AG04450 (cell line): Measurements from ENCODE around the gene ADAM10. TPM values are rescaled to one million over a fixed set of nuclear protein-coding genes. Genes with fewer than 3 reads are reported as not detected.

ENCODE experiments used
- CTCF ChIA-PET: fragments of 300-600, 350-600 bp; formaldehyde crosslinking; extraction: SDS; loops from one replicate; lab custom pipeline; 2022; ENCODE audit warnings: antibody characterized with exemption, inconsistent platforms; lab: Charles Lee
- POLR2A ChIA-PET: fragments of 350-600 bp; formaldehyde crosslinking; extraction: SDS; loops from one replicate; lab custom pipeline; 2021; ENCODE audit warnings: antibody characterized with exemption, inconsistent platforms; lab: Yijun Ruan, JAX
- DNase-seq: peaks from one replicate; pipeline ENCODE4 v3.0.0-alpha.2; 2011; ENCODE audit warnings: low read depth, low spot score
- H3K27ac ChIP-seq: one replicate; pipeline ENCODE4 v1.5.1; 2012; ENCODE audit warnings: low read depth, low read length, control low read depth
- H3K27me3 ChIP-seq: one replicate; pipeline ENCODE4 v1.6.0; 2012; ENCODE audit warnings: low read length; ENCODE audit not compliant: control insufficient read depth, insufficient read depth
- H3K4me3 ChIP-seq: 2 replicates; pipeline ENCODE4 v1.5.1; 2011; ENCODE audit warnings: mild to moderate bottlenecking, low read depth, low read length, control low read depth
- H3K9me3 ChIP-seq: 2 replicates; pipeline ENCODE4 v1.5.1; 2012; ENCODE audit warnings: low read length; ENCODE audit not compliant: control insufficient read depth, insufficient read depth
- polyA plus RNA-seq: library from polyadenylated mRNA; depleted of rRNA; stranded (reverse); fragments of >200 nt; gene quantifications from 2 replicates; pipeline ENCODE4 v1.2.3, GENCODE V29; 2011
- TF ChIP-seq, protein P1 (sequence below): IDR thresholded peaks from 2 replicates; pipeline ENCODE4 v1.5.1; 2011; ENCODE audit warnings: low read depth, low read length, control low read depth, inconsistent platforms

ADAM10 gene
- polyA plus RNA-seq, 1 experiment = 220 TPM

DNA sequence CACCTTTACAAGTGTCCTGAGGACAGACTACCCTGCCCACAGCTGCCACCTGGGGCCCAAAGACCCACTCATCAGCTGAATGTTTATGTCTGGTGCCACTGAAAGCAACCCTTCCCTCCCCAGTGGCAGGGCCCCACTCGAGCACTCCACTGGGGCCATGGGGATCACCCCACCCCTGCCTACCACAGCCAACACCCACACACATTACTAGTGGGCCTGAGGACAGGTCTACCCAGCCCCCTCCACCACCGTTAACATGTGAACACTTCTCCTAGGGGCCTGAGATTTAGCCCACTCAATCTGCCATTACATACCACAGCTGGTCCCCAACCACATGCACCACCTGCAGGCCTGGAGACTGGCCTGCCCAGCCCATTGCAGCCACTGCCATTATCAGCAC, 52.3 kb downstream of the ADAM10 start:
- Histone ChIP-seq H3K27ac (no peak overlapping the region), H3K4me3 (no peak overlapping the region), H3K27me3 (no peaks in the 10 kb centered on the region), H3K9me3 (peaks cover 17% of the 10 kb centered on the region)
- TF ChIP-seq, protein P1, sequence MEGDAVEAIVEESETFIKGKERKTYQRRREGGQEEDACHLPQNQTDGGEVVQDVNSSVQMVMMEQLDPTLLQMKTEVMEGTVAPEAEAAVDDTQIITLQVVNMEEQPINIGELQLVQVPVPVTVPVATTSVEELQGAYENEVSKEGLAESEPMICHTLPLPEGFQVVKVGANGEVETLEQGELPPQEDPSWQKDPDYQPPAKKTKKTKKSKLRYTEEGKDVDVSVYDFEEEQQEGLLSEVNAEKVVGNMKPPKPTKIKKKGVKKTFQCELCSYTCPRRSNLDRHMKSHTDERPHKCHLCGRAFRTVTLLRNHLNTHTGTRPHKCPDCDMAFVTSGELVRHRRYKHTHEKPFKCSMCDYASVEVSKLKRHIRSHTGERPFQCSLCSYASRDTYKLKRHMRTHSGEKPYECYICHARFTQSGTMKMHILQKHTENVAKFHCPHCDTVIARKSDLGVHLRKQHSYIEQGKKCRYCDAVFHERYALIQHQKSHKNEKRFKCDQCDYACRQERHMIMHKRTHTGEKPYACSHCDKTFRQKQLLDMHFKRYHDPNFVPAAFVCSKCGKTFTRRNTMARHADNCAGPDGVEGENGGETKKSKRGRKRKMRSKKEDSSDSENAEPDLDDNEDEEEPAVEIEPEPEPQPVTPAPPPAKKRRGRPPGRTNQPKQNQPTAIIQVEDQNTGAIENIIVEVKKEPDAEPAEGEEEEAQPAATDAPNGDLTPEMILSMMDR = no peak
- DNase-seq = no peak
- ChIA-PET CTCF (interaction anchor here (0.6 kb wide), 1 partner anchor 470 kb away, joined by 3 read pairs; no protein-coding TSS in a partner anchor), POLR2A (no interaction called here)

DNA sequence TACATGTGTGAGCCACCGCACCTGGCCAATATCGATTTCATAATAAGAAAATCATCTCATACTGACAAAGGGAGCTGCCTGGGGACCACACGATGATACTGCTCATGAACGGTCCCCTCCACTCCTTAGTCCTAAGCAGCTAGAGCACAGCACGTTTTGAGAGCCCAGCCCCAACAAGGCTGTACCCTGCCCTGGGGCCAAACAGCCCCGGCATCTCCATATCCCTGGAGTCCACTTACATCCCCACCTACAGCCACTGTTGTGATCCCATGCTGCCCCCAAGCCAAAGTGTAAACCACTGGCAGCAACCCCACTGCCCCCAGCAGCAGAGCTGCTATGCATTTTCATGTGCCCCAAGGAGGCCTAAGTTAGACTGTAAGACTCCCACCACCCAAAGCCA, 52.8 kb downstream of the ADAM10 start:
- peaks cover 17% of the 10 kb centered on the region for H3K9me3 ChIP-seq
- TF ChIP-seq, protein P1 = no peak
- no peaks in the 10 kb centered on the region for H3K27me3 ChIP-seq
- H3K27ac ChIP-seq = no peak overlapping the region
- no peak for DNase-seq
- ChIA-PET POLR2A (no interaction called here), CTCF (interaction anchor here (0.6 kb wide), 1 partner anchor 469 kb away, joined by 3 read pairs; no protein-coding TSS in a partner anchor)
- no peak overlapping the region for H3K4me3 ChIP-seq

DNA sequence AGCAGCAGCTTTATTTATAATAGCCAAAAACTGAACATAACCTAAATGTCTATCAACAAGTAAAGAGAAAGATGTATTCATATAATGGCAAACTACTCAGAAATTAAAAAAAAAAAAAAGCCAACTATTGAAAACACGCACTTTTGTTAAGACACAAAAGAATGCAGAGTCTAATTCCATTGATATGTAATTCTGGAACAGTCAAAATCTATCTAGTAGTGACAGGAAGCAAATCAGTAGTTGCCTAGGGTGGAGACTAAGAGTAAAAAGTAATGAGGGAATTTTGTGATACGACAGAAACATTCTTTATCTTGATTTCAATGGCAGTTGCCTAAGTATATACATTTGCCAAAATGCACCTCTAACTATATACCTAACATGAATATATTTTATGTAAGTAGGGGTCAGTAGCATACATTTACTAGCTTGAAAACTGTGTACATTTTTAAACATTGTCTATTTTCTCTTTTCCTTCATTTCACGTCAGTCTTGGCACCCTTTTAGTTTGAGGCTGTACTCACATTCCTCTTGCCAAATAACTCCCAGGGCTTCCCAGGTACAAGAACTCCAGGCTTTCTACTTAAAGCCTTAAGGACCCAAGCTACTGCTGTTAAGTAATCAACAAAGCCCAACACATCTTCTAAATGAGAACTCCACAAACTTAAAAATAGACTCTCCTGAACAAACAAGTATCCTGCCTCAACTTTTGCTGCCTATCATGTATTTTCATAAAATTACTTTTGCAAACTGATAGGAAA, 54.7 kb downstream of the ADAM10 start:
- no peak overlapping the region for H3K27ac ChIP-seq
- H3K4me3 ChIP-seq = no peak overlapping the region
- ChIA-PET POLR2A (no interaction called here), CTCF (interaction anchor here (0.7 kb wide), 1 partner anchor 467 kb away, joined by 4 read pairs; no protein-coding TSS in a partner anchor)
- TF ChIP-seq, protein P1 = no peak
- no peak for DNase-seq
- H3K9me3 ChIP-seq = peaks cover 17% of the 10 kb centered on the region
- no peaks in the 10 kb centered on the region for H3K27me3 ChIP-seq

DNA sequence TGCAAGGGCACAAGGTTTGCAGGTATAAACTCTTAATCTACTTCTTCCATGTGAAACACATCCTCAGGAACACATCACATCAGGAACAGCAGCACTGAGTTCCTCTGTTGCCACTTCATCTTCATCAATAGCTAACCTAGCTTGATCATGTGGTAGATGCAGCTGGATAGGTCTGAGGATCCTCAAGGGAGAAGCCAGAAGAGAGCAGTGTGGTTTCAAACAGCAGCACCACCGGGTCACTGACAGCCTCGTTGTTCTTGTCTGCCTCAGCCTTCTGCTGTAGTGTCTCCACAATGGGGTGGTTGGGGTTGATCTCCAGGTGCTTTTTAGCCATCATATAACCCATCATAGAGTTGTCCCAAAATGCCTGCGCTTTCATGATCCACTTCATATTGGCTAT, 58.8 kb downstream of the ADAM10 start:
- ChIA-PET POLR2A (no interaction called here), CTCF (no interaction called here)
- TF ChIP-seq, protein P1 = no peak
- H3K27ac ChIP-seq = no peak overlapping the region
- H3K4me3 ChIP-seq = no peak overlapping the region
- H3K27me3 ChIP-seq = no peaks in the 10 kb centered on the region
- DNase-seq = no peak
- H3K9me3 ChIP-seq = no peaks in the 10 kb centered on the region; the same call in 1 of the 2 replicates

- TF ChIP-seq, protein P1 = no peak
- ChIA-PET POLR2A (no interaction called here), CTCF (interaction anchor here (0.6 kb wide), 1 partner anchor 33 kb away, joined by 3 read pairs; no protein-coding TSS in a partner anchor)
- H3K4me3 ChIP-seq = no peak overlapping the region
- H3K27ac ChIP-seq = no peak overlapping the region
- DNase-seq = no peak
- no peaks in the 10 kb centered on the region; the same call in 1 of the 2 replicates for H3K9me3 ChIP-seq
- H3K27me3 ChIP-seq = no peaks in the 10 kb centered on the region
Measured at GRCh38 chr15:58689646-58690045, 59.9 kb downstream of the ADAM10 start.
